H1 (cell line): ENCODE data around the gene CIT. TPM values are rescaled to one million over a fixed set of nuclear protein-coding genes. Genes with fewer than 3 reads are reported as not detected.

Experiments
- ASH2L ChIP-seq: fragments of 200-600, 300-600 bp; sonication (generic); IDR thresholded peaks from one replicate; pipeline ENCODE4 v1.7.1; 2017; ENCODE audit warnings: low read length
- CBX8 ChIP-seq: fragments of 300-800, 300-1000 bp; sonication (generic); IDR thresholded peaks from 2 replicates; pipeline ENCODE4 v1.7.1; 2016; ENCODE audit warnings: low read depth, low read length, borderline replicate concordance
- CHD7 ChIP-seq: fragments of 300-600 bp; sonication (generic); IDR thresholded peaks from 2 replicates; pipeline ENCODE4 v1.7.1; 2012; ENCODE audit warnings: low read length, moderate library complexity, mild to moderate bottlenecking, inconsistent platforms; ENCODE audit not compliant: insufficient replicate concordance
- CTBP2 ChIP-seq: IDR thresholded peaks from 2 replicates; pipeline ENCODE4 v1.7.0; 2011; ENCODE audit warnings: borderline replicate concordance, mild to moderate bottlenecking, moderate library complexity, mixed read lengths, low read length; ENCODE audit not compliant: insufficient read depth, insufficient read length
- NANOG ChIP-seq: IDR thresholded peaks from 2 replicates; pipeline ENCODE4 v1.6.1; 2011; ENCODE audit warnings: low read length, low read depth, mild to moderate bottlenecking, inconsistent platforms; ENCODE audit not compliant: insufficient read depth, poor library complexity, severe bottlenecking
- RBBP5 ChIP-seq: IDR thresholded peaks from 2 replicates; pipeline ENCODE4 v1.7.1; 2012; ENCODE audit warnings: low read depth, mild to moderate bottlenecking, inconsistent platforms, low read length, moderate library complexity, borderline replicate concordance
- polyA plus RNA-seq, 7 experiments: library from polyadenylated mRNA; depleted of rRNA in 3 of 7; stranded (reverse) in 5 of 7; unstranded in 2 of 7; fragments of >200 nt in 5 of 7; fragments of 200-250 nt in 2 of 7; gene quantifications; 1 replicate in 5 of 7; 2 replicates in 1 of 7; 4 replicates in 1 of 7; pipeline versions ENCODE4 v1.2.1 to v1.2.3, GENCODE V29; 2011 to 2013; ENCODE audit warnings: missing spikeins in 2 of 7, mixed read lengths in 2 of 7
- total RNA-seq: library from RNA; stranded (reverse); fragmentation: NEBNext Ultra II Directional; extraction: Animal tissue kit (Norgen Biotek cat#: 25700); gene quantifications from 2 replicates; pipeline ENCODE4 v1.2.1, GENCODE V29; 2021

Gene CIT
- total and polyA plus RNA-seq, 2 of the 8 experiments (the other 6 are each of a cell fraction or from before 2014, with no cell fraction given) = 17.1 to 60.9 TPM

DNA sequence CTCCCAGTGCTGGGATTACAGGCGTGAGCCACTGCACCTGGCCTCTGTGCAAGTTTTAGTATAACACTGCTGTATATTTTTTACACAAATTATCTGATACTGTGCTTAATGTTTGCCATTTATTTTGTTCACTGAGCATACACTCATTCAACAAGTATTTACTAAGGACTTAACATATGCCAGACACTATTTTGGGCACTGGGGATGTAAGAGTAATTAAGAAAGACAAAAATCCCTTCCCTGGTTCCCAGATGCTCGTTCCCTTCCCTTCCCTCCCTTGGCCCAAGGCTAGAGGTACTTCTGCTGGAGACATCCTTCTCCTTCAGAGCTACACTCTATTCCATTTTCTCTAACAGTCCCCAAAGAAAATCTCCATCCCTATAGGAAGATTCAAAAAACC lies 12.5 kb downstream of the CIT start (continued):
- TF ChIP-seq CBX8 (no peak), CHD7 (no peak), CTBP2 (no peak), RBBP5 (no peak), NANOG (no peak), ASH2L (no peak)
